CD4-positive, alpha-beta T cell treated with Interleukin-1 beta for 1 hour (primary cell): Measurements from ENCODE around the gene ST8SIA1.
"Not testable (repeated sequence)": the region's sequence is repeated elsewhere in the genome, so short reads cannot be mapped to it uniquely, and the experiment has no call there.

Experiments used
- DNase-seq, 2 donors: peaks; one replicate each; pipeline ENCODE4 v3.0.0-alpha.2; 2020 to 2022

Gene ST8SIA1

GRCh38 chr12:22160396-22161003 is 174.0 kb downstream of the ST8SIA1 start:
- DNase-seq, result peak in 1 of 2 donors; percentile 25

- DNase-seq, result not testable (repeated sequence)
Observed at GRCh38 chr12:22149286-22149685, 185.2 kb downstream of the ST8SIA1 start.

GRCh38 chr12:22146686-22147085 is 187.8 kb downstream of the ST8SIA1 start:
- peak; percentile 1 to 52 for DNase-seq
